Activated CD4-positive, alpha-beta T cell treated with anti-CD3 and anti-CD28 coated beads, Interleukin-2, amount 10 ng/mL, durations not matched to agents 24 days and 14 days (primary cell): ENCODE results near the gene TECPR1. TPM values are rescaled to one million over a fixed set of nuclear protein-coding genes. Genes with fewer than 3 reads are reported as not detected.
A peak's percentile ranks its signal among the peaks of the same experiment; 100 is the strongest.

Experiments used
- DNase-seq: peaks from one replicate; pipeline ENCODE4 v3.0.0; 2022
- H3K27ac Mint-ChIP-seq: one replicate; pipeline ENCODE4 v1.8.0; 2022; ENCODE audit warnings: mild to moderate bottlenecking, mixed read lengths
- H3K27me3 Mint-ChIP-seq: one replicate; pipeline ENCODE4 v1.8.0; 2022; ENCODE audit warnings: mixed read lengths
- H3K36me3 Mint-ChIP-seq: one replicate; pipeline ENCODE4 v1.8.0; 2022; ENCODE audit warnings: low read depth, mild to moderate bottlenecking, mixed read lengths
- H3K4me1 Mint-ChIP-seq: one replicate; pipeline ENCODE4 v1.8.0; 2021; ENCODE audit warnings: mixed read lengths
- H3K4me3 Mint-ChIP-seq: one replicate; pipeline ENCODE4 v1.8.0; 2022; ENCODE audit warnings: mild to moderate bottlenecking, moderate library complexity, mixed read lengths
- H3K9me3 Mint-ChIP-seq: one replicate; pipeline ENCODE4 v1.8.0; 2021; ENCODE audit warnings: mixed read lengths
- intact Hi-C: fragments of 100-400 bp; cut with micrococcal nuclease; formaldehyde crosslinking; loops from one replicate; pipeline ENCODE4 v1.15.1; 2023
- total RNA-seq: library from RNA; stranded (reverse); gene quantifications from 2 replicates; pipeline ENCODE4 v1.2.3, GENCODE V29; 2022

Gene TECPR1
- total RNA-seq, 1 donor from 2014 or later, result 43.1 TPM

- no peaks in the 10 kb centered on the region for H3K9me3 Mint-ChIP-seq
- DNase-seq, result no peak
- H3K27me3 Mint-ChIP-seq, result no peaks in the 10 kb centered on the region
- no peak overlapping the region for H3K27ac Mint-ChIP-seq
- peaks cover 11% of the 10 kb centered on the region for H3K36me3 Mint-ChIP-seq
- H3K4me3 Mint-ChIP-seq, result no peak overlapping the region
- H3K4me1 Mint-ChIP-seq, result peaks cover 17% of the 10 kb centered on the region
- intact Hi-C loops, result loop anchor here (10.0 kb wide), 1 partner anchor 117 kb away; the partner anchor contains the start of gene BAIAP2L1
These were observed 35.5 kb upstream of the TECPR1 start for GRCh38 chr7:98287486-98287959.

GRCh38 chr7:98286701-98287485, 34.9 kb upstream of the TECPR1 start:
- no peak overlapping the region for H3K27ac Mint-ChIP-seq
- H3K4me1 Mint-ChIP-seq, result peaks cover 21% of the 10 kb centered on the region

DNA sequence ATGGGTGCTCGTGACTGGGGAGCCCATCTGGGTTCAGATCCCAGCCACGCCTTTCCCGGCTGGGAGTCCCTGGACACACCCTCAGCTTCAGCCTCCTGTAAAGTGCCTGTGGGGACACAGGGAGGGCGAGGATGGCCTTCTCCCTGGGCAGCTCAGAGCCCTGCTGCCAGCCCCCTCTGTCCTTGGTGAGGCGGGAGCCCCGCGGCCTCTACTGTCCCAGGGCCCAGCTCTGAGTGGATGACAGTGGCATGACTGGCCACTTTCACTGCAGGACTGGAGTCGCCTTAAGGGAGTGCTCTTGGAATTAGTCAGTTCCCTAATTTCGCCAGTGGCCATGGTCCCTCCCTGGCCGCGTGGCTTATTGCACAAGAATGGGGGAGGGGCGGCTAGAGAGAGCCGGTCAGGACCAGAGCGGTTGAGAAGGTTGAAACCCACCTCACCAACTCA, 34.1 kb upstream of the TECPR1 start:
- Mint-ChIP-seq H3K36me3 (peaks cover 9% of the 10 kb centered on the region), H3K4me3 (no peak overlapping the region), H3K27me3 (no peaks in the 10 kb centered on the region), H3K27ac (no peak overlapping the region), H3K9me3 (no peaks in the 10 kb centered on the region), H3K4me1 (peaks cover 21% of the 10 kb centered on the region)
- no peak for DNase-seq
- intact Hi-C loops, result loop anchor here (10.0 kb wide), 1 partner anchor 119 kb away; the partner anchor contains the start of gene BAIAP2L1

More at GRCh38 chr7:98286701-98287485, 34.9 kb upstream of the TECPR1 start:
- H3K27me3 Mint-ChIP-seq, result no peaks in the 10 kb centered on the region
- intact Hi-C loops, result loop anchor here (10.0 kb wide), 1 partner anchor 118 kb away; the partner anchor contains the start of gene BAIAP2L1
- no peaks in the 10 kb centered on the region for H3K9me3 Mint-ChIP-seq
- no peak overlapping the region for H3K4me3 Mint-ChIP-seq
- DNase-seq, result no peak
- H3K36me3 Mint-ChIP-seq, result peaks cover 9% of the 10 kb centered on the region

DNA sequence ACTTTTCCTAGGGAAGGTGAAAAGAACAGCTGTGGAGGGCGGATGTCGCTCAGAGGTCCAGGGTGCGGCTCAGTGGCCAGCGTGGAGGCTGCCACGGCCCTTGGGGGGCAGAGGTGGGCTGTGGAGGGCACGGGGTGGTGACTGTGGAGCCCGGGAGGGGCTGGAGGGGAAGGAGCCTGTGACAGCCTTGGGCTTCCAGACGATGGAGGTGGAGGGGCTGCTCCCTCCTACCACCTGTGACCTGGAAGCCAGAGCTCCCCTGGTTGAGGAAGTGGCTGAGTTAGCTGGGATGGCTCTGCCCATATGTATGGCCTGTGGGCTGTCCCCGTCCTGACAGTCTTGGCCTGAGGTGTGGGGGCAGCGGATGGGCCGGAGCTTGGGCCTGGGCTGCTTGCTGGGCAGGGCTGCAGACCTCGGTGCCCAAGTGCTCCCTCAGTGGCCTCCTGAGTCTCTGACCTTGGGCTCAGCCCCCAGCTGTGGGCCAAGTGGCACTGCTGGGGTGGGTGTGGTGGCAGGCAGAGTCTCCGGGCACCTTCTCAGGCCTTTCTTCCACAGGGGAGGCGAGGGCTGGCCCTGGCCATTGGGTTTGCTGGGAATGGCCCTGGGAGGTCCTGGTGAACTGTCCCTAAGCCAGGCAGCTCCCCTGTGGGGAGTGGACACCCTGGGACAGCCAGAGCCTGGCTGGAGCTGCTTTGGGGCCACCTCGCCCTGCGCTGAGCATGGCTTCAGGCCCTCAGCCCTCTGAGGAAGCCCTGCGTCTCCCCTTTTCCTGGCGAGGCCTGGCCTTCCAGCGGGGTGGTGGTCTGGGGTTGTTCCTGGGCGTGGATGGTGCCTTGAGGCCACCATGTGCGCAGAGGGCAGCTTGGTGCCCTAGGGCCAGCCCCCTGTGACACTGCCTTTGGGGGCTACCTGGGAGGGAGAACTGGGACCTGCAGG, 33.4 kb upstream of the TECPR1 start:
- Mint-ChIP-seq H3K27me3 (no peaks in the 10 kb centered on the region), H3K4me1 (peaks cover 21% of the 10 kb centered on the region)
- intact Hi-C loops, result loop anchor here (10.0 kb wide), 1 partner anchor 119 kb away; the partner anchor contains the start of gene BAIAP2L1

GRCh38 chr7:98284335-98285036, 32.5 kb upstream of the TECPR1 start:
- Mint-ChIP-seq H3K27ac (no peak overlapping the region), H3K36me3 (peaks cover 9% of the 10 kb centered on the region), H3K4me3 (peak overlapping the region; percentile 37), H3K27me3 (no peaks in the 10 kb centered on the region), H3K4me1 (peaks cover 21% of the 10 kb centered on the region), H3K9me3 (no peaks in the 10 kb centered on the region)
- intact Hi-C loops, result loop anchor here (5.0 to 10.0 kb wide), 2 partner anchors 120 to 593 kb away; partner anchors contain the start of genes BAIAP2L1 and TRRAP
- DNase-seq, result no peak

More for the DNA sequence above, 33.4 kb upstream of the TECPR1 start:
- Mint-ChIP-seq H3K9me3 (no peaks in the 10 kb centered on the region), H3K36me3 (peaks cover 9% of the 10 kb centered on the region), H3K4me3 (no peak overlapping the region), H3K27ac (no peak overlapping the region)
- no peak for DNase-seq

DNA sequence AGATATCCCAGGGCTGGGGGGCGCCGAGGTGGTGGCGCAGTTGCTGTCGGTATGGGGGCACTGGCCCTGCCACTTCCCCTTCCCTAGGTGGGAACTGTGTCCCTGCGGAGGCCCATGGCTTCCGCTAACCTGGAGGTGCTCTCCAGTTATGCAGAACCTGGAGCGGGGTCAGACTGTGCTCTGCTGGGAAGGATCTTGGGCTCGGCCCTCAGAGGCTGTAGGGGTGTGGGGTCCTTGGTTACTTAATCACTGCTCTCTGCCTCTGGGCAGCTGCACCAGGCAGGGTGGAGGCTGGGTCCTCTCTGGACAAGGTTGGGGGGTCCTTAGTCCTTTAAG, 31.8 kb upstream of the TECPR1 start:
- Mint-ChIP-seq H3K4me1 (peaks cover 21% of the 10 kb centered on the region), H3K27me3 (no peaks in the 10 kb centered on the region), H3K9me3 (no peaks in the 10 kb centered on the region), H3K36me3 (peaks cover 9% of the 10 kb centered on the region), H3K4me3 (peak overlapping the region; percentile 37), H3K27ac (no peak overlapping the region)
- no peak for DNase-seq
- intact Hi-C loops, result loop anchor here (5.0 to 10.0 kb wide), 2 partner anchors 121 to 593 kb away; partner anchors contain the start of genes BAIAP2L1 and TRRAP

- H3K36me3 Mint-ChIP-seq, result peaks cover 9% of the 10 kb centered on the region
- peak overlapping the region; percentile 87 for H3K4me3 Mint-ChIP-seq
- H3K27ac Mint-ChIP-seq, result peak overlapping the region; percentile 41
- no peak for DNase-seq
- intact Hi-C loops, result loop anchor here (5.0 to 10.0 kb wide), 2 partner anchors 121 to 594 kb away; partner anchors contain the start of genes BAIAP2L1 and TRRAP
- no peaks in the 10 kb centered on the region for H3K27me3 Mint-ChIP-seq
- peaks cover 19% of the 10 kb centered on the region for H3K4me1 Mint-ChIP-seq
- no peaks in the 10 kb centered on the region for H3K9me3 Mint-ChIP-seq
These were observed 31.3 kb upstream of the TECPR1 start for GRCh38 chr7:98283127-98283886.

- Mint-ChIP-seq H3K4me1 (peaks cover 19% of the 10 kb centered on the region), H3K27me3 (no peaks in the 10 kb centered on the region), H3K4me3 (peak overlapping the region; percentile 87), H3K36me3 (peaks cover 9% of the 10 kb centered on the region), H3K27ac (peak overlapping the region; percentile 83), H3K9me3 (no peaks in the 10 kb centered on the region)
- intact Hi-C loops, result loop anchor here (5.0 to 10.0 kb wide), 2 partner anchors 122 to 595 kb away; partner anchors contain the start of genes BAIAP2L1 and TRRAP
- no peak for DNase-seq
These were observed 30.7 kb upstream of the TECPR1 start for GRCh38 chr7:98282703-98283102.

DNA sequence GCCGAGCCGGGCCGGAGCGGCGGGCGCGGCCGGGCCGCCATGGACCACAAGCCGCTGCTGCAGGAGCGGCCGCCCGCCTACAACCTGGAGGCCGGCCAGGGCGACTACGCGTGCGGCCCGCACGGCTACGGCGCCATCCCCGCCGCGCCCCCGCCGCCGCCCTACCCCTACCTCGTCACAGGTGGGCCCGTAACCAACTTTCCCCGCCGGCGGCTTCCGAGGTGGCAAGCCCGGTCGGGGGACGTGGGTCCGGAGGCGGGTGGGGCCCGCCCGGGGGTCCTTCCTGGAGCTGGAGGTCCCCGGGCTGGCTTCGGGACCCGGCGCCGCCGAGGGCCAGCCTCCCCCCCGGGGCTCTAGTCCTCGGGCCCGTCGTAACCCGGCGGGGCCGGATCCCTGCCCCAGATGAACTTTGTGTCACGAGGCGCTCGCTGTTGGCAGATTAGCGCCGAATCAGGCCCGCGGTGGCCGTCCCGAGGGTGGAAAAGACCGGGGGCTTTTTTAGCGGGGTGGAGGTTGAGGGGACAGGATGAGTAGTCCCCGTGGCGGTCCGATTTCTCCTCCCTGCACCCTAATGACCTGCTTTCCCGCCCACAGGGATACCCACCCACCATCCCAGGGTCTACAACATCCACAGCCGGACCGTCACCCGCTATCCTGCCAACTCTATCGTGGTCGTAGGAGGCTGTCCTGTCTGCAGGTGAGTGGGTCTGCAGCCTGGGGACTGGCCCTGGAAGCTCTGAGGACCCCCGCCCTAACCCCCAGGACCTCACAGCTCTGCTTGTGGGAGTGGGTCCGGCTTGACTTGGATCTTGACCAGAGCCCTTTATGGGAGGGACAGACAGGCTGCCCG, 29.9 kb upstream of the TECPR1 start:
- intact Hi-C loops, result loop anchor here (1.0 to 10.0 kb wide), 5 partner anchors 31 to 595 kb away; partner anchors contain the start of genes ASNS, BAIAP2L1 and TRRAP
- H3K9me3 Mint-ChIP-seq, result no peaks in the 10 kb centered on the region
- no peak for DNase-seq
- H3K36me3 Mint-ChIP-seq, result peaks cover 9% of the 10 kb centered on the region
- H3K4me3 Mint-ChIP-seq, result peak overlapping the region; percentile 87
- H3K4me1 Mint-ChIP-seq, result peaks cover 19% of the 10 kb centered on the region
- no peaks in the 10 kb centered on the region for H3K27me3 Mint-ChIP-seq
- peak overlapping the region; percentile 83 for H3K27ac Mint-ChIP-seq

GRCh38 chr7:98280791-98281756, 29.0 kb upstream of the TECPR1 start, which contains the start of gene BRI3:
Gene BRI3 (plus strand): TSS chr7:98281686. CDS start chr7:98281796, 110 bp downstream.
- H3K36me3 Mint-ChIP-seq, result peaks cover 8% of the 10 kb centered on the region
- H3K27me3 Mint-ChIP-seq, result no peaks in the 10 kb centered on the region
- H3K4me3 Mint-ChIP-seq, result peak within 1 kb of the TSS; percentile 87
- DNase-seq, result peak; percentile 94
- intact Hi-C loops, result loop anchor here (1.0 to 10.0 kb wide), 5 partner anchors 30 to 596 kb away; partner anchors contain the start of genes ASNS, BAIAP2L1 and TRRAP
- H3K9me3 Mint-ChIP-seq, result no peaks in the 10 kb centered on the region
- peaks cover 19% of the 10 kb centered on the region for H3K4me1 Mint-ChIP-seq
- H3K27ac Mint-ChIP-seq, result peak within 1 kb of the TSS; percentile 83
